ENCODE data around the gene COQ8A.

GRCh38 chr1:226890331-226891108 lies 49.6 kb upstream of the COQ8A start:
- TF ChIP-seq, protein P1, sequence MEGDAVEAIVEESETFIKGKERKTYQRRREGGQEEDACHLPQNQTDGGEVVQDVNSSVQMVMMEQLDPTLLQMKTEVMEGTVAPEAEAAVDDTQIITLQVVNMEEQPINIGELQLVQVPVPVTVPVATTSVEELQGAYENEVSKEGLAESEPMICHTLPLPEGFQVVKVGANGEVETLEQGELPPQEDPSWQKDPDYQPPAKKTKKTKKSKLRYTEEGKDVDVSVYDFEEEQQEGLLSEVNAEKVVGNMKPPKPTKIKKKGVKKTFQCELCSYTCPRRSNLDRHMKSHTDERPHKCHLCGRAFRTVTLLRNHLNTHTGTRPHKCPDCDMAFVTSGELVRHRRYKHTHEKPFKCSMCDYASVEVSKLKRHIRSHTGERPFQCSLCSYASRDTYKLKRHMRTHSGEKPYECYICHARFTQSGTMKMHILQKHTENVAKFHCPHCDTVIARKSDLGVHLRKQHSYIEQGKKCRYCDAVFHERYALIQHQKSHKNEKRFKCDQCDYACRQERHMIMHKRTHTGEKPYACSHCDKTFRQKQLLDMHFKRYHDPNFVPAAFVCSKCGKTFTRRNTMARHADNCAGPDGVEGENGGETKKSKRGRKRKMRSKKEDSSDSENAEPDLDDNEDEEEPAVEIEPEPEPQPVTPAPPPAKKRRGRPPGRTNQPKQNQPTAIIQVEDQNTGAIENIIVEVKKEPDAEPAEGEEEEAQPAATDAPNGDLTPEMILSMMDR (IDR thresholded peaks at IDR 0.05; ENCODE audit: poor library complexity, severe bottlenecking) = no peak
- TF ChIP-seq EZH2 (IDR thresholded peaks at IDR 0.05; ENCODE audit: borderline replicate concordance, insufficient read depth, low read length, poor library complexity, severe bottlenecking) = no peak

Data from neural cell (in vitro differentiated cells).